OCI-LY7 (cell line): ENCODE measurements around the gene SULF2. TPM values are rescaled to one million over a fixed set of nuclear protein-coding genes. Genes with fewer than 3 reads are reported as not detected.

Experiments used
- BruUV-seq: library from RNA; stranded (reverse); fragments of 400-500 nt; replicated peaks from 2 replicates; lab custom pipeline; 2021; lab: Mats Ljungman, UMichigan
- CTCF ChIA-PET: fragments of 300-600 bp; sonication (Branson Sonifier 250); formaldehyde crosslinking; loops from one replicate; lab custom pipeline; 2022; ENCODE audit warnings: antibody characterized with exemption; ENCODE audit not compliant: unreplicated experiment; lab: Charles Lee
- POLR2A ChIA-PET: fragments of 300-600 bp; sonication (Branson Sonifier 250); formaldehyde crosslinking; loops from one replicate; lab custom pipeline; 2022; ENCODE audit warnings: antibody characterized with exemption; lab: Charles Lee
- DNase-seq: peaks from one replicate; pipeline ENCODE4 v3.0.0-alpha.2; 2015; ENCODE audit warnings: low spot score
- H2AFZ ChIP-seq: fragments of 200-600 bp; sonication (generic), shearing (Covaris generic); 2 replicates; pipeline ENCODE4 v1.6.1; 2014; ENCODE audit warnings: mild to moderate bottlenecking, antibody characterized with exemption, low read length, moderate library complexity
- H3K27ac ChIP-seq: fragments of 200-600 bp; sonication (generic); 2 replicates; pipeline ENCODE4 v1.5.1; 2014; ENCODE audit warnings: mixed run types, low read depth, mild to moderate bottlenecking, moderate library complexity, low read length, inconsistent platforms; ENCODE audit not compliant: poor library complexity, severe bottlenecking
- H3K36me3 ChIP-seq: fragments of 200-600 bp; sonication (generic); 2 replicates; pipeline ENCODE4 v1.6.1; 2014; ENCODE audit warnings: mild to moderate bottlenecking, antibody characterized with exemption, low read length, moderate library complexity, mixed read lengths; ENCODE audit not compliant: insufficient read depth
- H3K4me1 ChIP-seq: fragments of 200-600 bp; sonication (generic); 2 replicates; pipeline ENCODE4 v1.5.1; 2014; ENCODE audit warnings: mild to moderate bottlenecking, low read length; ENCODE audit not compliant: insufficient read depth, poor library complexity, severe bottlenecking
- H3K4me2 ChIP-seq: fragments of 200-600 bp; sonication (generic); 2 replicates; pipeline ENCODE4 v1.6.1; 2014; ENCODE audit warnings: mild to moderate bottlenecking, low read length
- H3K4me3 ChIP-seq: fragments of 200-600 bp; sonication (generic); 2 replicates; pipeline ENCODE4 v1.5.1; 2014; ENCODE audit warnings: mild to moderate bottlenecking, low read depth, low read length; ENCODE audit not compliant: poor library complexity, severe bottlenecking
- H3K79me2 ChIP-seq: fragments of 200-600 bp; sonication (generic); 2 replicates; pipeline ENCODE4 v1.6.1; 2016; ENCODE audit warnings: low read depth, mild to moderate bottlenecking, low read length, moderate library complexity, mixed read lengths; ENCODE audit not compliant: insufficient read depth
- H3K9me2 ChIP-seq: fragments of 200-600 bp; sonication (generic); 2 replicates; pipeline ENCODE4 v1.6.1; 2016; ENCODE audit warnings: mild to moderate bottlenecking, low read length, mixed read lengths; ENCODE audit not compliant: insufficient read depth
- H3K9me3 ChIP-seq: fragments of 200-600 bp; sonication (generic); 2 replicates; pipeline ENCODE4 v1.6.1; 2014; ENCODE audit warnings: mild to moderate bottlenecking, mixed run types, low read length, mixed read lengths
- H4K20me1 ChIP-seq: fragments of 200-600 bp; sonication (generic); 2 replicates; pipeline ENCODE4 v1.6.1; 2014; ENCODE audit warnings: mild to moderate bottlenecking, antibody characterized with exemption, low read length, moderate library complexity, mixed read lengths; ENCODE audit not compliant: insufficient read depth
- CTCF ChIP-seq: fragments of 200-600 bp; sonication (generic); conservative IDR thresholded peaks from 2 replicates; pipeline ENCODE4 v1.5.1; 2014; ENCODE audit warnings: mild to moderate bottlenecking, antibody characterized with exemption, low read length, moderate library complexity, mixed read lengths
- EZH2phosphoT487 ChIP-seq: fragments of 200-600 bp; sonication (generic); IDR thresholded peaks from 2 replicates; pipeline ENCODE4 v1.6.1; 2018; ENCODE audit warnings: low read depth, borderline replicate concordance, mild to moderate bottlenecking, mixed run types, antibody characterized with exemption, low read length, moderate library complexity, mixed read lengths
- intact Hi-C: fragments of 100-400 bp; cut with micrococcal nuclease; formaldehyde crosslinking; loops from one replicate; pipeline ENCODE4 v1.10.0; 2022; ENCODE audit not compliant: unreplicated experiment
- total RNA-seq, 2 experiments: library from RNA; depleted of rRNA in 1 of 2; stranded (reverse); fragments of >200 nt in 1 of 2; shearing (Covaris generic) in 1 of 2; gene quantifications; 2 replicates each; pipeline ENCODE4 v1.2.3, GENCODE V29; 2014 to 2022

Gene SULF2
- total RNA-seq, 2 experiments from 2014 or later = 0.03 to 0.51 TPM

GRCh38 chr20:47744803-47745202, 40.5 kb downstream of the SULF2 start:
- Histone ChIP-seq H3K4me2 (no peak overlapping the region), H4K20me1 (no peaks in the 10 kb centered on the region), H3K36me3 (no peaks in the 10 kb centered on the region), H3K79me2 (no peaks in the 10 kb centered on the region), H3K4me3 (no peak overlapping the region), H3K9me3 (no peaks in the 10 kb centered on the region), H3K9me2 (no peaks in the 10 kb centered on the region), H3K27ac (no peak overlapping the region), H2AFZ (no peak overlapping the region), H3K4me1 (peaks cover 11% of the 10 kb centered on the region)
- CTCF ChIA-PET = no interaction called here
- intact Hi-C loops = no loop called here
- no TSS peak for BruUV-seq
- no peak for DNase-seq
- POLR2A ChIA-PET = no interaction called here
- TF ChIP-seq CTCF = no peak
- TF ChIP-seq EZH2phosphoT487 = no peak

- no peak overlapping the region for H3K4me3 ChIP-seq
- no peak for DNase-seq
- CTCF ChIA-PET = no interaction called here
- no peak for TF ChIP-seq CTCF
- no peak for TF ChIP-seq EZH2phosphoT487
- H3K36me3 ChIP-seq = no peaks in the 10 kb centered on the region
- H3K9me3 ChIP-seq = no peaks in the 10 kb centered on the region
- H2AFZ ChIP-seq = no peak overlapping the region
- POLR2A ChIA-PET = no interaction called here
- no peaks in the 10 kb centered on the region for H3K9me2 ChIP-seq
- peaks cover 5% of the 10 kb centered on the region for H3K4me1 ChIP-seq
- no peaks in the 10 kb centered on the region for H4K20me1 ChIP-seq
- no TSS peak for BruUV-seq
- H3K79me2 ChIP-seq = no peaks in the 10 kb centered on the region
- H3K27ac ChIP-seq = no peak overlapping the region
- intact Hi-C loops = no loop called here
- no peak overlapping the region for H3K4me2 ChIP-seq
Measured at GRCh38 chr20:47743671-47744070, 41.6 kb downstream of the SULF2 start.

GRCh38 chr20:47741669-47742608, 43.3 kb downstream of the SULF2 start:
- DNase-seq = no peak
- no peaks in the 10 kb centered on the region for H3K79me2 ChIP-seq
- no peaks in the 10 kb centered on the region for H3K9me2 ChIP-seq
- H3K4me1 ChIP-seq = no peaks in the 10 kb centered on the region
- H3K36me3 ChIP-seq = no peaks in the 10 kb centered on the region
- H4K20me1 ChIP-seq = no peaks in the 10 kb centered on the region
- no peak overlapping the region for H3K4me2 ChIP-seq
- ChIA-PET CTCF (no interaction called here), POLR2A (no interaction called here)
- BruUV-seq = no TSS peak
- H3K9me3 ChIP-seq = no peaks in the 10 kb centered on the region
- H3K4me3 ChIP-seq = no peak overlapping the region
- H2AFZ ChIP-seq = no peak overlapping the region
- no peak overlapping the region for H3K27ac ChIP-seq
- intact Hi-C loops = no loop called here
- TF ChIP-seq CTCF (no peak), EZH2phosphoT487 (no peak)
